HG03108 (cell line): ENCODE measurements around the gene OTUB2.
"Not testable (repeated sequence)": the region's sequence is repeated elsewhere in the genome, so short reads cannot be mapped to it uniquely, and the experiment has no call there.

ENCODE experiments used
- ATAC-seq: cut with Tn5 transposase; IDR thresholded peaks from one replicate; pipeline ENCODE4 v1.9.1; 2021; ENCODE audit warnings: moderate library complexity; ENCODE audit not compliant: unreplicated experiment

Gene OTUB2

GRCh38 chr14:94052662-94053061 lies 26.5 kb downstream of the OTUB2 start:
- ATAC-seq: no peak

- ATAC-seq: no peak
Observed at GRCh38 chr14:94054401-94054800, 28.3 kb downstream of the OTUB2 start.

GRCh38 chr14:94054936-94055335 lies 28.8 kb downstream of the OTUB2 start:
- ATAC-seq: no peak

GRCh38 chr14:94056579-94057308 lies 30.6 kb downstream of the OTUB2 start:
- ATAC-seq: peak; percentile 77

- ATAC-seq: no peak
Observed at GRCh38 chr14:94058128-94058673, 32.1 kb downstream of the OTUB2 start.

GRCh38 chr14:94058674-94059138 lies 32.6 kb downstream of the OTUB2 start:
- ATAC-seq: no peak

- ATAC-seq: no peak
Observed at GRCh38 chr14:94059998-94060397, 33.9 kb downstream of the OTUB2 start.

GRCh38 chr14:94062344-94062940 lies 36.3 kb downstream of the OTUB2 start:
- no peak for ATAC-seq

GRCh38 chr14:94066089-94066676 lies 40.0 kb downstream of the OTUB2 start:
- ATAC-seq: no peak

- ATAC-seq: not testable (repeated sequence)
Observed at GRCh38 chr14:94072076-94072475, 45.9 kb downstream of the OTUB2 start.

GRCh38 chr14:94074534-94074933 lies 48.4 kb downstream of the OTUB2 start:
- no peak for ATAC-seq

GRCh38 chr14:94075008-94075407 lies 48.9 kb downstream of the OTUB2 start:
- no peak for ATAC-seq

- ATAC-seq: no peak
Observed at GRCh38 chr14:94077111-94077821, 51.1 kb downstream of the OTUB2 start.

- ATAC-seq: no peak
Observed at GRCh38 chr14:94077823-94078222, 51.7 kb downstream of the OTUB2 start.

GRCh38 chr14:94079891-94080620 lies 53.9 kb downstream of the OTUB2 start:
- no peak for ATAC-seq

- peak; percentile 99 for ATAC-seq
Observed at GRCh38 chr14:94080621-94081385, 54.7 kb downstream of the OTUB2 start, which contains the start of the genes DDX24 and IFI27L1. Gene DDX24 (minus strand): TSS chr14:94081202. CDS start chr14:94079742, 1,460 bp downstream. Gene IFI27L1 (plus strand): TSS chr14:94081310. CDS start chr14:94096938, 15,628 bp downstream.

- peak; percentile 16 for ATAC-seq
Observed at GRCh38 chr14:94081386-94081820, 55.3 kb downstream of the OTUB2 start.

GRCh38 chr14:94087891-94088290 lies 61.8 kb downstream of the OTUB2 start:
- no peak for ATAC-seq

GRCh38 chr14:94088516-94088915 lies 62.4 kb downstream of the OTUB2 start:
- ATAC-seq: no peak
